HAP-1 (cell line): ENCODE measurements around the gene LDHA.

ENCODE experiments used
- DNase-seq, 2 experiments: peaks; one replicate each; pipeline ENCODE4 v3.0.0-alpha.2; 2016 to 2020; ENCODE audit warnings: low spot score in 2 of 2
- H3K27me3 ChIP-seq: fragments of 250-450 bp; sonication (Bioruptor Pico); 2 replicates; pipeline ENCODE4 v1.5.1; 2020; ENCODE audit warnings: low read depth, mild to moderate bottlenecking, moderate library complexity
- H3K36me3 ChIP-seq: fragments of 250-450 bp; sonication (Bioruptor Pico); replicated peaks from 2 replicates; pipeline ENCODE4 v1.5.1; 2020; ENCODE audit warnings: mild to moderate bottlenecking
- H3K4me1 ChIP-seq: fragments of 250-450 bp; sonication (Bioruptor Pico); 2 replicates; pipeline ENCODE4 v1.5.1; 2020; ENCODE audit warnings: mild to moderate bottlenecking
- H3K4me3 ChIP-seq: fragments of 250-450 bp; sonication (Bioruptor Pico); 2 replicates; pipeline ENCODE4 v1.5.1; 2020; ENCODE audit warnings: mild to moderate bottlenecking, moderate library complexity
- H3K9me3 ChIP-seq: fragments of 250-450 bp; sonication (Bioruptor Pico); 2 replicates; pipeline ENCODE4 v1.5.1; 2020; ENCODE audit warnings: mild to moderate bottlenecking, moderate library complexity
- in situ Hi-C: fragments of 300-500 bp; cut with MboI; formaldehyde crosslinking; loops from 3 replicates; pipeline ENCODE4 v1.14.3; 2020; ENCODE audit warnings: low sequenced_read_pairs, inconsistent platforms, mixed read lengths

Gene LDHA

GRCh38 chr11:18394275-18394927, at the start of gene LDHA:
LDHA (plus strand) TSS chr11:18394563; CDS start chr11:18396843, 2,280 bp downstream.
- Histone ChIP-seq H3K36me3 (peaks cover 29% of the 10 kb centered on the region), H3K9me3 (no peaks in the 10 kb centered on the region), H3K4me1 (peaks cover 12% of the 10 kb centered on the region), H3K27me3 (no peaks in the 10 kb centered on the region), H3K4me3 (peak within 1 kb of the TSS; percentile 90)
- in situ Hi-C loops: no loop called here
- peak; percentile 89 to 98 for DNase-seq

- Histone ChIP-seq H3K4me1 (no peaks in the 10 kb centered on the region), H3K27me3 (no peaks in the 10 kb centered on the region), H3K4me3 (no peak overlapping the region), H3K9me3 (no peaks in the 10 kb centered on the region), H3K36me3 (peaks cover 47% of the 10 kb centered on the region)
- DNase-seq: no peak
- in situ Hi-C loops: no loop called here
Measured at GRCh38 chr11:18347471-18348125, 46.8 kb upstream of the LDHA start.

GRCh38 chr11:18352581-18352980, 41.8 kb upstream of the LDHA start:
- Histone ChIP-seq H3K9me3 (no peaks in the 10 kb centered on the region), H3K36me3 (peaks cover 34% of the 10 kb centered on the region), H3K27me3 (no peaks in the 10 kb centered on the region), H3K4me1 (no peaks in the 10 kb centered on the region), H3K4me3 (no peak overlapping the region)
- no peak for DNase-seq
- in situ Hi-C loops: no loop called here

- H3K36me3 ChIP-seq: peaks cover 50% of the 10 kb centered on the region
Measured at GRCh38 chr11:18358646-18359045, 35.7 kb upstream of the LDHA start.

GRCh38 chr11:18361154-18361553, 33.2 kb upstream of the LDHA start:
- Histone ChIP-seq H3K36me3 (peaks cover 65% of the 10 kb centered on the region), H3K9me3 (no peaks in the 10 kb centered on the region), H3K4me1 (no peaks in the 10 kb centered on the region), H3K4me3 (no peak overlapping the region), H3K27me3 (no peaks in the 10 kb centered on the region)
- no peak for DNase-seq
- in situ Hi-C loops: no loop called here

More at GRCh38 chr11:18358646-18359045, 35.7 kb upstream of the LDHA start:
- in situ Hi-C loops: no loop called here
- H3K9me3 ChIP-seq: no peaks in the 10 kb centered on the region
- no peaks in the 10 kb centered on the region for H3K4me1 ChIP-seq
- no peak for DNase-seq
- no peaks in the 10 kb centered on the region for H3K27me3 ChIP-seq
- H3K4me3 ChIP-seq: no peak overlapping the region

GRCh38 chr11:18364495-18365073, 29.8 kb upstream of the LDHA start:
- no peak for DNase-seq
- Histone ChIP-seq H3K4me1 (peaks cover 5% of the 10 kb centered on the region), H3K4me3 (no peak overlapping the region), H3K27me3 (no peaks in the 10 kb centered on the region), H3K9me3 (no peaks in the 10 kb centered on the region), H3K36me3 (peaks cover 51% of the 10 kb centered on the region)
- in situ Hi-C loops: no loop called here

GRCh38 chr11:18365741-18366140, 28.6 kb upstream of the LDHA start:
- DNase-seq: no peak
- Histone ChIP-seq H3K4me1 (peaks cover 5% of the 10 kb centered on the region), H3K9me3 (no peaks in the 10 kb centered on the region), H3K36me3 (peaks cover 50% of the 10 kb centered on the region), H3K27me3 (no peaks in the 10 kb centered on the region), H3K4me3 (no peak overlapping the region)
- in situ Hi-C loops: no loop called here

GRCh38 chr11:18366286-18366685, 28.1 kb upstream of the LDHA start:
- Histone ChIP-seq H3K36me3 (peaks cover 45% of the 10 kb centered on the region), H3K4me3 (no peak overlapping the region), H3K27me3 (no peaks in the 10 kb centered on the region), H3K9me3 (no peaks in the 10 kb centered on the region), H3K4me1 (peaks cover 5% of the 10 kb centered on the region)
- in situ Hi-C loops: no loop called here
- DNase-seq: no peak

GRCh38 chr11:18367431-18367830, 26.9 kb upstream of the LDHA start:
- in situ Hi-C loops: no loop called here
- no peak for DNase-seq

GRCh38 chr11:18368221-18368620, 26.1 kb upstream of the LDHA start:
- peaks cover 5% of the 10 kb centered on the region for H3K4me1 ChIP-seq
- in situ Hi-C loops: no loop called here
- peaks cover 32% of the 10 kb centered on the region for H3K36me3 ChIP-seq
- H3K4me3 ChIP-seq: no peak overlapping the region
- no peak for DNase-seq
- no peaks in the 10 kb centered on the region for H3K9me3 ChIP-seq
- no peaks in the 10 kb centered on the region for H3K27me3 ChIP-seq

More at GRCh38 chr11:18367431-18367830, 26.9 kb upstream of the LDHA start:
- Histone ChIP-seq H3K9me3 (no peaks in the 10 kb centered on the region), H3K4me1 (peaks cover 5% of the 10 kb centered on the region), H3K36me3 (peaks cover 36% of the 10 kb centered on the region), H3K4me3 (no peak overlapping the region), H3K27me3 (no peaks in the 10 kb centered on the region)

GRCh38 chr11:18369398-18369797, 25.0 kb upstream of the LDHA start:
- Histone ChIP-seq H3K9me3 (no peaks in the 10 kb centered on the region), H3K36me3 (peaks cover 22% of the 10 kb centered on the region), H3K4me1 (peaks cover 5% of the 10 kb centered on the region), H3K4me3 (no peak overlapping the region), H3K27me3 (no peaks in the 10 kb centered on the region)
- no peak for DNase-seq
- in situ Hi-C loops: no loop called here

GRCh38 chr11:18371279-18371678, 23.1 kb upstream of the LDHA start:
- in situ Hi-C loops: no loop called here
- Histone ChIP-seq H3K9me3 (no peaks in the 10 kb centered on the region), H3K4me1 (peaks cover 5% of the 10 kb centered on the region), H3K36me3 (peaks cover 8% of the 10 kb centered on the region), H3K27me3 (no peaks in the 10 kb centered on the region), H3K4me3 (no peak overlapping the region)
- DNase-seq: no peak

- H3K4me3 ChIP-seq: no peak overlapping the region
- in situ Hi-C loops: no loop called here
- H3K27me3 ChIP-seq: no peaks in the 10 kb centered on the region
- no peaks in the 10 kb centered on the region for H3K9me3 ChIP-seq
- peaks cover 3% of the 10 kb centered on the region for H3K36me3 ChIP-seq
- peaks cover 5% of the 10 kb centered on the region for H3K4me1 ChIP-seq
- DNase-seq: no peak
Measured at GRCh38 chr11:18372201-18372600, 22.2 kb upstream of the LDHA start.

- H3K27me3 ChIP-seq: no peaks in the 10 kb centered on the region
- in situ Hi-C loops: no loop called here
- no peak for DNase-seq
- no peaks in the 10 kb centered on the region for H3K36me3 ChIP-seq
- H3K9me3 ChIP-seq: no peaks in the 10 kb centered on the region
- H3K4me1 ChIP-seq: no peaks in the 10 kb centered on the region
- H3K4me3 ChIP-seq: no peak overlapping the region
Measured at GRCh38 chr11:18374956-18375355, 19.4 kb upstream of the LDHA start.
